GM21423 (cell line): ENCODE data around the gene GNG13.
"Not testable (repeated sequence)": the region's sequence is repeated elsewhere in the genome, so short reads cannot be mapped to it uniquely, and the experiment has no call there.

Experiments used
- ATAC-seq: cut with Tn5 transposase; IDR thresholded peaks from one replicate; pipeline ENCODE4 v1.9.1; 2021; ENCODE audit warnings: mild to moderate bottlenecking, moderate library complexity; ENCODE audit not compliant: unreplicated experiment

The GNG13 gene

DNA sequence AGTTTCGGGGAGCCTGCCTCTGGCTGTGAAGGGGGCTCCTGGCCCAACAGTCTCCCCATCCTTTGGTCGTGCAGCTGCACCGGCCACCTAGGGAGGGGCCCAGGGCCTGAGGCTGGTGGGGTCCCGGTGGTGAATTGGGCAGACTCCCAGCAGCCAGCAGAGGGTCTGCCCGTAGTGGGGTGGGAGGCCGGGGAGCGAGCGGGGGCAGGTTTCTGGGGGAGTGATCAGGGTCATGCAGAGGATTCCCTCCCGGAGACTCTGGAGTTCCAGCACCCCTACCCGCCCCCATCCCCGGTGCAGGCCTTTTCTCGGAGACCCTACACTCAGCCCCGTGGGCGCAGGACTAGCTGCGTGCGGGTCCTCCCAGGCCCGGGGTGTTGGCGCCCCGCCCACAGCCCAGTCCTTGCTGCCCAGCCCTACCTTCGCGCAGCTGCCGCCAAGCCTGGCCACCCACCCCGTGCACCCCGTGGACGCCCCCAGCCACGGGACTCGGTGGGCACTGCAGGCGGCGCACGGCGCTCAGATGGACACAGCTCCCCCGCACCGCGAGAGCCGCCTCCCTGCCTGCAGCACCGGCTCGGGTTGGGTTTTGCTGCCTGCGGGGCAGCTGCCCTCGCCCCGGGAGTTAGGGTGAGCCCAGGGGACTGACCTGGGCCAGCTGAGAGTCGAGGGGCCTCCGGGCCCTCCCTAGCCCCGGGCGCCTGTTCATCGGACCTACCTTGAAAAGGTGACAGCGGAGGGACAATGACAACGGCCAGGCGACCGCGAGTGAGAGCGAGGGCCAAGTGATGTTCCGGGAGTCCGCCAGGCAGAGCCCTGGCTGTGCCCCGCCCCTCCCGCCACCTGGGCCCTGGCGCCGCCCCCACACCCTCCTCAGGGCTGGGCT lies at the start of gene GNG13:
GNG13 (minus strand) TSS at position 787 of the 886 bp plus-strand sequence. CDS start 1,657 bp downstream, outside the sequence.
- no peak for ATAC-seq

DNA sequence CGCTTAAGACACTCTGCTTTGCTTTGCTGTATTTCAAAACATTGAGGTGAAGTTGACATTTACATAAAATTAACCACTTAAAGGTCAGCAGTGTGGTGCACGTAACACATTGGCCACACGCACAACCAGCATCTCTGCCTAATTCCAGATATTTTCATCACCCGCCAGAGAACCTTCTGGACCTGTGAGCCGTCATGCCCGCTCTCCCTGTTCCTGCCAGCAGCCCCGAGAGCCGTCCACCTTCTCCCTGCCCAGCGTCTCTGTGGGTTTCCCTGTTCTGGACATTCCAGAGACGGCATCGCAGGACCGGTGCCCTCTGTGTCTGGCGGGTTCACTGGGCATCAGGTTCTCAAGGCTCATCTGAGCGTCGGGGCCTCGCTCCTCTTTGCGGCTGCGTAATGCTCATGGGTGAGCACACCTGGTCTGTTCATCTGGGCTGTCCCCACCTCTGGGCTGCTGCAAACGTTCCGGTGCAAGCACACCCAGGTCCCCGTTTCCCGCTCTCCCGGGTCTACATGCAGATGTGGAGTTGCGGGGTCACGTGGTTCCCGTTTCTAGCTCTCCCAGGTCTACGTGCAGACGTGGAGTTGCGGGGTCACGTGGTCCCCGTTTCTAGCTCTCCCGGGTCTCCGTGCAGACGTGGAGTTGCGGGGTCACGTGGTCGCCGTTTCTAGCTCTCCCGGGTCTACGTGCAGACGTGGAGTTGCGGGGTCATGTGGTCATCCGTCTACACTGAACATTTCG lies 48.1 kb upstream of the GNG13 start:
- ATAC-seq, result no peak

DNA sequence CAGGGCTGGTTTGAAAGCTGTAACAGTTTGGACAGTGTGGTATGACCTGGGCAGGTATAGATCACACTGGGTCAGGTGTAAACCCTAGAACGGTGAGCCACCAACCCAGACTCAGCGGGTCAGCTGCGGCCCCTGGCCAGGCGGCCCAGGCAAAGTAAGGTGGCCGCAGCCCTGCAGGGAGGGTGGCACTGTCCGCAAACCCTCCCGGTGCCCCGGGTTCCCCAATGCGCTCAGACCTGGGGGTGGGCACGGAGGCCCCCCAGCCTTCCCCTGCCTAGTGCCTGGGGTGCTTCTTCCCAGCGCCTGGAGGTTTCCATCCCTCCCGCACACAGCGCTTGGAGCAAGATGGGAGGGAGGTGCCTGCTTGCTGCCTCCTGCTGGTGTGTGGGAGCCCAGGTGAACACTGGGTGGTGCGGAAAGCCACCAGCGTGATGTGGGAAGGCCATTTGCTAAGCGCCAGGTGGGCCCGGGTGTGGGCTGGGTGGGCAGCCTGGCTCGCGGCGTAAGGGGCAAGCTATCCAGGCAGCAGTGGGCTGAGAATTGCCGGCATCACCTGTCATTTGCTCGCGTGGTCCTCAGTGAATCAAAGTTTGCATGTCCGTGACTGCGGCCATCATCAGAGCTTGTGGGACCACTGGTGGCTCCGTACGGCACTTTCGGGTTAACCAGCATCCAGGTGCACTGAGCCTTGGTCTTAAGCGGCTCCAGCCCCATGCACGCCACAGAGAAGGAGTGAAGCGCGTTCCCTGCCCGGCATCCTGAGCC lies 47.3 kb upstream of the GNG13 start:
- no peak for ATAC-seq

GRCh38 chr16:847151-847550 lies 46.6 kb upstream of the GNG13 start:
- no peak for ATAC-seq

DNA sequence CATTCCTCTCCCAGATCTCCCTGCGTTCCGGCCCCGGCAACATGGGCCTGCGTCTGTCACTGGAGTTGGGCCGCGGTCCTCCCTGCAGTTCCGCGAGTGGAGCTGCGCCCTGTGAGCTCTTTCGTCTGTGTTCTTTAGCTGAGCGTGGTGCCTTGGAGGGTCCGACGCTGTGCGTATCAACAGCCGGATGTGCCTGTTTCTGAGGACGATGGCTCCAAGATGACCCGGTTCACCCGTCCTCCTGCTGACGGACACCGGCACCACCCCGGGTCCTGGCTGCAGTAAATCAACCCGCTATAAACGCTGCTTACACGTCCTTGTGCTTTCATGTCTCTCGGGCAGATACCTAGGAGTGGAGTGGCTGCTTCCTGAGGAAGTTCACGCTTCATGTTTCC lies 44.8 kb upstream of the GNG13 start:
- ATAC-seq, result no peak

DNA sequence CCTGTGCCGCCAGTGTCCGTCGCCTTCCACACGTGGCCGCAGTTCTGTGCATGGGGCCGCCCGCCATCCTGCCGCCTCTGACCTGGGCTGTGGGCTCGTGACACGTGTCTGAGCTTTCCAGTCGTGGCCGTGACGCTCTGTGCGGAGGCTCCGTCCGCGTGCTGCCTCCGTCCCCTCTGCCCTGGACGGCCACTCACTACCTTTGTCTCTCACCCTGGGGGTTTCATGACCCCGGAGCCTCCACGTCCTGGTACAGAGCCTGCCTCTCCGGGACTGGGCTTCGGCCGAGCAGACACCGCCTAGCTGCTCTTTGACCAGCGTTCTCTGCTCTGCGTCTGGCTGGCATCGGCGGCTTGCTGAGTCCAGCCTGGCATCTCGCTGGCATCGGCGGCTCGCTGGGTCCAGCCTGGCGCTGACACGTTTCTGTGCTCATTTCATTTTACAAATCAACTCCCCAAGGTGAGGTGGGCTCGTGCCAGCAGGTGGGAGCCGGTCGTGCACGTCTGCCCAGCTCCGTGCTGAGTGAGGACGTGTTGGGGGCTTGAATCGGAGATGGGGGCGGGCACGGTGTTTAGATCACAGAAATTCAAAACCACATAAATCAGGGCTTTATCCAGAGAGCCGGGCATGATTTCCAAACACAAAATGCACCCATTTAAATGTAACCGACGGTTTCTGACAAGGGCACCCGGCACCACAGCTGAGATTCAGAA lies 44.3 kb upstream of the GNG13 start:
- ATAC-seq, result no peak

DNA sequence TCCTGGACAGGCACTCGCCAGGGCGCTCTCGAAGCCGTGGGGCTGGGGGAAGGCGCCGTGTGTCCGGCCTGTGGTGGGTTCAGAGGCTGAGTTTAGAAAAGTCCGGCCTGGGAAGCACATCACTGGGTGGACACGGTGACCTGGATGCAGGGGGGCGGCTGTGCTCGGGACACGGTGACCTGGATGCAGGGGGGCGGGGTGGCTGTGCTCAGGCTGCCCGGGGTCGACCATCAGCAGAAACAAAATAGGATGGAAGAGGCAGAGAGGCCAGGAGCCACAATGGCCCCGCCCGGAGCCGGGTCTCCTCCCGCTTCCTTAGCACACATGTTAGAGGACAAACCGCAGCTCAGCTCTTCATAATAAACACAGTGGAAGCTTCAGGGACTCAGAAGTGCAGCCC lies 43.2 kb upstream of the GNG13 start:
- no peak for ATAC-seq

DNA sequence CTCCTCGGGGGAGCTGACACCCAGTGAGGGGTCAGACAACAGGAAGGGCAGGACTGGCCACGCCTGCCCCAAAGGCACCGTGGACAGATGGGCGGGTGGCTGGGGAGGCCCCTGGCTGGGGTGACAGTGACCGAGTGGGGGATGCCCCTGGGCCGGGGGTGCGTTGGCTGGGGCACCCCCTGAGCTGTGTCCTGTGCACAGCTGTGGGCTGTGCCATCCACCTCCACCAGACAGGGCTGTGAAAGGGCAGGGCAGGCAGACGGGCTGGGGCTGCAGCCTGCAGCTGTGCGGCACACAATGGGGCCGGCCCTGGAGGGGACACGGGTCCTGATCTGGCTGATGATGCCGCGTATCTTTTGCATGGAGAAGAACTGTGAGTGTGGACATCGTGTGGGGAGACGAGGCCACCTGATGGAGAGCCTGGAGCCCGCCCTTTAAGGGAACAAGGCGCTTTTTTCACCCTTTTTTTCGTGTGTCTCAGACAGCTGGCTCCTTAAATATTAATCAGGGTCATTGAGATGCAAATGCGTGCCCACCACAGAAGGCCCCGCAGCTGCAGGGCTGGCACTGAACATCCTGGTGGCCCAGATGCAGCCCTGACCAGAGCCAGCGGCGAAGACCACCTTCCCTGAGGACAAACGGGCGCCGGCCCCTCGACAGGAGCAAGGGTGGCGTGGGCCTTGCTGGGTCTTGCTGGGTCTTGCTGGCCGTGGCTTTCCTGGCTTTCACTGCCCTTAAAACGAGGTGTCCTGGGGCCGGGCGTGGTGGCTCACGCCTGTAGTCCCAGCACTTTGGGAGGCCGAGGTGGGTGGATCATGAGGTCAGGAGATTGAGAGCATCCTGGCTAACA lies 42.4 kb upstream of the GNG13 start:
- ATAC-seq, result no peak

DNA sequence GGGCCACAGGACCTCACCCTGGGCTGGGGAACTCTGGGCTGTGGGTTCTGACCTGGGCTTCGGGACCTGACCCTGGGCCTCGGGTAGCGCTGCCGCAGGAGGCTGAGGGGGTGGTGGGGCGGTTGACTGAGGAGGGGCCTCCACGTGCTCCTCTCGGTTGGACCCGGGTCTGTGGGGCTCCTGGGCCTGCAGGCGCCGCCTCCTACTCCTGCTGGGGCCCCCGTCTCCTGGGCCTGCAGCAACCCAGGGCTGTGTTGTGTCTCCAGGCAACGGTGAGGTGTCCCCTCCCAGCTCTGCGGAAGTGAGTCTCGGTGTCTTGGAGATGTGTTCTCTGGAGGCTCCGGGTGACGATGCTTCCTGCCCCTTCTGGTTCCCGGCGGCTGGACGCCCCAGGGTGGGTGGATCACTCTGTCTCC lies 41.5 kb upstream of the GNG13 start:
- ATAC-seq, result no peak

- no peak for ATAC-seq
These were observed 41.0 kb upstream of the GNG13 start for GRCh38 chr16:841455-842060.

- no peak for ATAC-seq
These were observed 40.3 kb upstream of the GNG13 start for GRCh38 chr16:840561-841454.

- ATAC-seq, result no peak
These were observed 39.3 kb upstream of the GNG13 start for GRCh38 chr16:839643-840408.

- ATAC-seq, result no peak
These were observed 38.2 kb upstream of the GNG13 start for GRCh38 chr16:838741-839140.

DNA sequence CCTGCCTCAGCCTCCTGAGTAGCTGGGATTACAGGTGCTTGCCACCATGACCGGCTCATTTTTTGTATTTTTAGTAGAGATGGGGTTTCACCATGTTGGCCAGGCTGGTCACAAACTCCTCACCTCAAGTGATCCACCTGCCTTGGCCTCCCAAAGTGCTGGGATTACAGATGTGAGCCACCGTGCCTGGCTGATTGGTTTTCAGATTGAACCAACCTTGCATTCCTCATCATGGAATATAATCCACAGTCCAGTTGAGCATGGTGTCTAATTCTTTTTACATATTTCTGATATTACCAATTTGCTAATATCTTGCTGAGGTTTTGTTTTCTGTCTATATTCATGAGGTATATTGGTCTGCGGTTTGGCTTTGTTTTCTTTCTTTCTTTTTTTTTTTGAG lies 36.3 kb upstream of the GNG13 start:
- not testable (repeated sequence) for ATAC-seq

- ATAC-seq, result no peak
These were observed 35.7 kb upstream of the GNG13 start for GRCh38 chr16:836221-836620.

DNA sequence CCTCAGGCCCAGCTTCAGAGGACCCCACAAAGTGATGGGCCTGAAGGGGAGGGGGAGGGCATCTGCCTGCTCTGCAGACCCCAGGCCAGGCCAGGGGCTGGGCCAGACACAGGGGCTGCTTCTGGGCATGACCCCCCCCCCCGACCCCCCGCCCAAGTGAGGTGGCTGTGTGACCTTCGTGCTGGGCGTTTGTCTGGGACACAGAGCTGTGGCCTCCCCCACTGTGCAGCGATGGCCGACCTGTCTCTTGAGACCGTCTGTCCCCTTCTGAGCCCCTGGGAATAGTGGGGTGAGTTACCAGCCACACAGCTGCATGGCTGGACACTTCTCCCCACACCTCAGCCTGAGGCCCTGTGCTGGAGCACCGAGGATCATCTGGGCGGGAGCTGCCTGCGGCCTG lies 34.8 kb upstream of the GNG13 start:
- ATAC-seq, result no peak

DNA sequence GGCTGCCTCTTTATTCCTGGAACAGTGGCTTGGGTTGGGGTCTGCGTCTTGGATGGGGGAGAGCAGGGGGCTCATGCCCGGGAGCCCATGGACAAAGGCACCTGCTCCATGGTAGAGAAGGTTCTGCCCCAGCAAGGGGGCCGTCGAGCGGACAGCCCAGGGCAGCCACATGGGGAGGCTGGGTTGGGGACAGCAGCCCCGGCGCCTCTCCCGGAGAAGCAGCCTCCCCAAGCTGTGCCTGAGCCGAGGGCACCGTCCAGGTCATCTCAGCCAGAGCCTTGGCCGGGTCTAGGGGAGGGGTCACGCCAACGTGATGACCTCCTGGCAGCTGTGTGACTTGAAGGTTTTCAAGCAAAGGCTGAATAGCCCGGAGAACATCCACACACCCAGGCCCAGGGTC lies 32.9 kb upstream of the GNG13 start:
- no peak for ATAC-seq
